ENCODE results near the gene PRKN. TPM values are rescaled to one million over a fixed set of nuclear protein-coding genes. Genes with fewer than 3 reads are reported as not detected.
"Not testable (repeated sequence)": the region's sequence is repeated elsewhere in the genome, so short reads cannot be mapped to it uniquely, and the experiment has no call there.

PRKN gene
- total and polyA plus RNA-seq, 2 donors, result 3.5 to 6.5 TPM

DNA sequence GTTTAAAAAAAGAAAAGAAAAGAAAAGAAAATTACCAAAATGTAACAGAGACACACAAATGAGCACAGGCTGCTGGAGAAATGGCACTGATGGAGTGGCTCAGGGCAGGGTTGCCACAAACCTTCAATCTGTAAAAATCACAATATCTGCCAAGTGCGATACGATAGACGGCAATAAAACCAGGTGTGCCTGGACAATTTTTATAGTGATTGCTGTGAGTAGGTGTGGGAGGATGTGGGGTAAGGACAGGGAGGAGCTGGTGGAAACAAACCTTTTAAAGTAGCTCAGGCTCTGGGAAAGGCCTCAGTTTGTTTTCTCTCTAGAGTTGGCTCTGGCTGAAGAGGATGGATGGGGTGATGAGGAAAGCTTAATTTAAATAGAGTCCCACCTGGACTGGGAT is 861.0 kb downstream of the PRKN start:
- Histone ChIP-seq H3K36me3 (ENCODE audit: insufficient read depth) (no peaks in the 10 kb centered on the region), H3K4me3 (ENCODE audit: low read depth, low read length) (no peak overlapping the region), H3K27ac (ENCODE audit: low read depth) (no peak overlapping the region), H3K4me1 (ENCODE audit: insufficient read depth) (no peaks in the 10 kb centered on the region)
- no peak for DNase-seq (ENCODE audit: extremely low spot score)
- 81% methylated on average over 3 of the region's 3 CpGs for WGBS

DNA sequence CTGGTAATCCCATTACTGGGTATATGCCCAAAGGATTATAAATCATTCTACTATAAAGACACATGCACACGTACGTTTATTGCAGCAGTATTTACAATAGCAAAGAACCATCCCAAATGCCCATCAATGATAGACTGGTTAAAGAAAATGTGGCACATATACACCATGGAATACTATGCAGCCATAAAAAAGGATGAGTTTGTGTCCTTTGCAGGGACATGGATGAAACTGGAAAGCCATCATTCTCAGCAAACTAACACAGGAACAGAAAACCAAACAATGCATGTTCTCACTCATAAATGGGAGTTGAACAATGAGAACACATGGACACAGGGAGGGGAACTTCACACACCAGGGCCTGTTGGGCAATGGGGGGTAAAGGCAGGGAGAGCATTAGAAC is 866.5 kb downstream of the PRKN start:
- H3K36me3 ChIP-seq (ENCODE audit: insufficient read depth); DNase-seq (ENCODE audit: extremely low spot score); H3K4me1 ChIP-seq (ENCODE audit: insufficient read depth); H3K27ac ChIP-seq (ENCODE audit: low read depth); H3K4me3 ChIP-seq (ENCODE audit: low read depth, low read length): not testable (repeated sequence)
- 88% methylated on average over 2 of the region's 2 CpGs for WGBS

DNA sequence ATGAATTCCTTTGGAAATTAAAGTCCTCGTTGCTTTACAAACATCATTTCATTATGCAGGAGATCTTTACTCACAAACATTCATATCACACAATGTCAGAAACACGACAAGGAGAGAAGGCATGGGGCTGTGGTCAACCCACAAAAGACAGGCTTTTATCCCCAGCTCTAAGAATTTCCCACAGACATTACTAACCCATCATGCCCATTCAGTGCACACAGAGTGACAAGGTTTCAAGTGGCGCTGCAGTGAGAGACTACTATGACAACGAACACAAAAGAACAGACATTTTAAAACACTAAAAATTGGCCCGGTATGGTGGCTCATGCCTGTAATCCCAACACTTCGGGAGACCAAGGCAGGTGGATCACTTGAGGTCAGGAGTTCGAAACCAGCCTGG is 873.9 kb downstream of the PRKN start:
- Histone ChIP-seq H3K36me3 (ENCODE audit: insufficient read depth) (no peaks in the 10 kb centered on the region), H3K4me3 (ENCODE audit: low read depth, low read length) (no peak overlapping the region), H3K4me1 (ENCODE audit: insufficient read depth) (no peaks in the 10 kb centered on the region), H3K27ac (ENCODE audit: low read depth) (no peak overlapping the region)
- WGBS, result 83% methylated on average over 7 of the region's 7 CpGs
- DNase-seq (ENCODE audit: extremely low spot score), result no peak

DNA sequence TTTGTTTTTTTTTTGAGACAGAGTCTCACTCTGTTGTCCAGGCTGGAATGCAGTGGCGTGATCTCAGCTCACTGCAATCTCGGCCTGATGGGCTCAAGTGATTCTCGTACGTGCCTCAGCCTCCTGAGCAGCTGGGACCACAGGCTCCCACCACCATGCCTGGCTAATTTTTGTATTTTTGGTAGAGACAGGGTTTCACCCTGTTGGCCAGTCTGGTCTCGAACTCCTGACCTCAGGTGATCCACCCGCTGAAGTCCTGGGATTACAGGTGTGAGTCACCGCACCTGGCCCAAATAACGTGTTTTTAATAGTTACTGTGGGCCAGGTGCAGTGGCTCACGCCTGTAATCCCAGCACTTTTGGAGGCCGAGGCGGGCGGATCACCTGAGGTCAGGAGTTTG is 876.1 kb downstream of the PRKN start:
- WGBS, result 96% methylated on average over 12 of the region's 12 CpGs
- DNase-seq (ENCODE audit: extremely low spot score); H3K4me3 ChIP-seq (ENCODE audit: low read depth, low read length); H3K27ac ChIP-seq (ENCODE audit: low read depth); H3K4me1 ChIP-seq (ENCODE audit: insufficient read depth); H3K36me3 ChIP-seq (ENCODE audit: insufficient read depth): not testable (repeated sequence)

DNA sequence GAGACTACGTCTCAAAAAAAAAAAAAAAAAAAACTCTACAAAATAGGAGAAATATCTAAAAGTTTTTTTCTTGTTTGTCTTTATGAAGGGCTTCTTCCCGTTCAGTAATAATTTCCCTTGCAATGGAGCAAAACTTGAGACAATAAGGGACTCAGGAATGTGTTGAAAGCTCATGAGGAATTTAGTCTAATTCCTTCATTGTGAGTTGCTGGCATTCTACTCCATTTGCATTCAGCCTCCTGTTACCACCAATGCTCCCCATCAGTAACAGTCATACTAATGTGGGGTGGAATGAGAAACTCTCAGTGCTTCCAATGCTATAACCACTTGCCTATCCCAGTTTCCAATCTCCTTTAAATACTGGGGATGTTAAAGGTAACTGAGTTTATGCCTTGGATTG is 877.0 kb downstream of the PRKN start:
- no peaks in the 10 kb centered on the region for H3K4me1 ChIP-seq (ENCODE audit: insufficient read depth)

DNA sequence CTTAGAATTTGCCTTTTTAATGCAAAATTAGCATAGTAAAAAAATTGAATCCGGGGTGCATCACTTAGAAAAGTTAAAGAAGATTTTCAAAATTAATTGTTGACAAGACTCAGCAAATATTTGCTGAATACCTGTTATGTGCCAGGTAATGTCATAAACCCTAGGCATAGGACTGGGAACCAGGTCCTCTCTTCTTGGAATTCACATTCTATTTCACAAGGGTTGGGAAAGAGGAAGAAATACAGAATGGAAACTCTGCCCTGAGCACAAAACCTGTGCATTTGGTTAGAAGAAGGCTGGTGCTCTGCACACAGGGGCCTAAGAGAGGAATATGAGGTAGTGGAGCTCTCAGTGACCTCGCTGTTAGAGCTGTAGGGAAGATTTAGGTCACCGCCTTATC is 879.9 kb downstream of the PRKN start:
- H3K36me3 ChIP-seq (ENCODE audit: insufficient read depth), result no peaks in the 10 kb centered on the region
- WGBS, result 92% methylated on average over 3 of the region's 3 CpGs
- H3K4me3 ChIP-seq (ENCODE audit: low read depth, low read length), result no peak overlapping the region
- no peak overlapping the region for H3K27ac ChIP-seq (ENCODE audit: low read depth)
- no peaks in the 10 kb centered on the region for H3K4me1 ChIP-seq (ENCODE audit: insufficient read depth)
- DNase-seq (ENCODE audit: extremely low spot score), result no peak

More for the DNA sequence above, 877.0 kb downstream of the PRKN start:
- no peak overlapping the region for H3K4me3 ChIP-seq (ENCODE audit: low read depth, low read length)
- H3K36me3 ChIP-seq (ENCODE audit: insufficient read depth), result no peaks in the 10 kb centered on the region
- no peak overlapping the region for H3K27ac ChIP-seq (ENCODE audit: low read depth)
- 95% methylated on average over 2 of the region's 2 CpGs for WGBS
- no peak for DNase-seq (ENCODE audit: extremely low spot score)

DNA sequence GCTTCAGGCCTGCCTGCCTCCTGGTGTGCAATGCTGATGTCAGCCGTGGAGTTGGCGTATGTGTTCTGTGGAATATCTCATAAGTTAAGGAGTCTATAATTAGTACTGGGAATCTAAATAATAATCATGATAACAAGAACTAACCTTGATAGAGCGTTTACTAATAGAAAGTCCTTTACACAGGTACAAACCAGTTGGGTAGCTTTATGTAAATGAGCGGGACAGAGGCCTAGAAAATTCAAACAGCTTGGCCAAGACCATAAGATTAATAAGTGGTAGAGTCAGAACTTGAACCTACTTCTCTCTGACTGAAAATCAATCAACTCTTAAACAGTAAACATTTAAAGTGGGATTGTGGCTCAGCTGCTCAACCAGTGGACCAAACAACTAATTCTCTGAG is 882.8 kb downstream of the PRKN start:
- WGBS, result 81% methylated on average over 4 of the region's 4 CpGs
- no peaks in the 10 kb centered on the region for H3K4me1 ChIP-seq (ENCODE audit: insufficient read depth)
- H3K36me3 ChIP-seq (ENCODE audit: insufficient read depth), result no peaks in the 10 kb centered on the region
- no peak overlapping the region for H3K4me3 ChIP-seq (ENCODE audit: low read depth, low read length)
- H3K27ac ChIP-seq (ENCODE audit: low read depth), result no peak overlapping the region
- no peak for DNase-seq (ENCODE audit: extremely low spot score)

DNA sequence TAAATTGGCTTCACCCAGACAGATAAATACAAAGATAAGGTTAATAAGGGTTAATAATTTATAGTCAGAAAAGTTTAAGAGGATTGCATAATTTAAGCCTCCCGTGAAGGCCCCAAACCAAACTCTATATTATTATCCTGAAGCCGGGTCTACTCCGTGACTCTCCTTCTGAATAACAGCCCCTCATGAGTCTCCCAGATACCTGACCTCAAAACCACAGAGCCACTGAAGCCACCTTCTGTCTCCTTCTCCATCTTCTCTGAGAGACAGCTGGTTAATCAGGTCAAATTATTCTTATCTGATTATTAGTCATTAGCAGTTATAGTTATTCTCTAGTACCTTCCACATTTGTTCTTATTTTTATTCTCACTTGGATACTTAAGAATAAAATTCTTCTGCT is 884.5 kb downstream of the PRKN start:
- 82% methylated on average over 3 of the region's 3 CpGs for WGBS
- no peaks in the 10 kb centered on the region for H3K4me1 ChIP-seq (ENCODE audit: insufficient read depth)
- no peak overlapping the region for H3K27ac ChIP-seq (ENCODE audit: low read depth)
- H3K36me3 ChIP-seq (ENCODE audit: insufficient read depth), result no peaks in the 10 kb centered on the region
- DNase-seq (ENCODE audit: extremely low spot score), result no peak
- H3K4me3 ChIP-seq (ENCODE audit: low read depth, low read length), result no peak overlapping the region

DNA sequence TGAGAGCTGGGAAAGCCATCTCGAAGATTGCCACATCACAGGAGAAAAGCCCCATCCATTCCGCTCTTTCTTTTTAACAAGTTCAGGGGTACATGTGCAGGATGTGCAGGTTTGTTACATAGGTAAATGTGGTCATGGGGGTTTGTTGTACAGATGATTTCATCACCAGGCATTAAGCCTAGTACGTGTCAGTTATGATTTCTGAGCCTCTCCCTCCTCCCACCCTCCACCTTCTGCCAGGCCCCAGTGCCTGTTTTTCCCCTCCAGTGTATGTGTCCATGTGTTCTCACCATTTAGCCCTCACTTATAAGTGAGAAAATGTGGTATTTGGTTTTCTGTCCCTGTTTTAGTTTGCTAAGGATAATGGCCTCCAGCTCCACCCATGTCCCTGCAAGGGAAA is 887.2 kb downstream of the PRKN start:
- no peaks in the 10 kb centered on the region for H3K36me3 ChIP-seq (ENCODE audit: insufficient read depth)
- DNase-seq (ENCODE audit: extremely low spot score), result no peak
- H3K4me3 ChIP-seq (ENCODE audit: low read depth, low read length), result no peak overlapping the region
- WGBS, result 94% methylated on average over 3 of the region's 3 CpGs
- H3K27ac ChIP-seq (ENCODE audit: low read depth), result no peak overlapping the region
- no peaks in the 10 kb centered on the region for H3K4me1 ChIP-seq (ENCODE audit: insufficient read depth)

DNA sequence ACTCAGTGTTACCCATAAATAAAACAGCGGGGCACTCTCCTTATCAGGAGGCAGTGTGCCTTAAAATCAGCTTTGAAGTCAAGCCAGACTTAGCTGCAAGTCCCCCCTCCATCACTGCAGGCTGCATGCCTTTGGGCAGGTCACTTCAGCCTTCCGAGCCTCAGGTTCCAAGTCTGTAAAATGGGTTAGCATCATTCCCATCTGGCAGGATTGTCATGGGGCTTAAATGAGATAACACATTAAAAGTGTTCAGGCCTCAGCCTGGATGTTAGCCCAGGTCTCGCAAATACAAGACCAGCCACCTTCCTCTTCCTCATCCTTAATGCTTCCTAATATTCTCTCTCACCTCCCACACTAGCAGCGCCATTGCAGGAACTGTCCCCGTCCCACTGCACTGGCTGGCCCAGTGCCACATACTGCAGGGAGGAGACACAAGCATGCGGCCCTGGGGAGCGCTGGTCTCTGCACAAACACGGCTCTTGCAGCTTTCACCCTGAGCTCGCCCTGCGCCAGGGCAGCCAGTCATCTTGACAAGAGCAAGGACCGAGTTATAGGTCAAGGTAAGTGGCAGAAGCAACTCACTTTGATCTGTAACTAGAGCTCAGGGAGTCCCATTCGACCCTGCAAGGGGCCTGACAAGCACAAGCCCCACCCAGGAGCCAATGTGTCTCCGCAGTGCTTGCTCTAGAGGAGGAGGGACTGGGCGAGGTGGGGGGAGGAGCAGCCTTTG is 889.1 kb downstream of the PRKN start:
- Histone ChIP-seq H3K4me1 (ENCODE audit: insufficient read depth) (no peaks in the 10 kb centered on the region), H3K4me3 (ENCODE audit: low read depth, low read length) (no peak overlapping the region), H3K36me3 (ENCODE audit: insufficient read depth) (no peaks in the 10 kb centered on the region), H3K27ac (ENCODE audit: low read depth) (no peak overlapping the region)
- DNase-seq (ENCODE audit: extremely low spot score), result no peak
- 69% methylated on average over 14 of the region's 14 CpGs for WGBS

DNA sequence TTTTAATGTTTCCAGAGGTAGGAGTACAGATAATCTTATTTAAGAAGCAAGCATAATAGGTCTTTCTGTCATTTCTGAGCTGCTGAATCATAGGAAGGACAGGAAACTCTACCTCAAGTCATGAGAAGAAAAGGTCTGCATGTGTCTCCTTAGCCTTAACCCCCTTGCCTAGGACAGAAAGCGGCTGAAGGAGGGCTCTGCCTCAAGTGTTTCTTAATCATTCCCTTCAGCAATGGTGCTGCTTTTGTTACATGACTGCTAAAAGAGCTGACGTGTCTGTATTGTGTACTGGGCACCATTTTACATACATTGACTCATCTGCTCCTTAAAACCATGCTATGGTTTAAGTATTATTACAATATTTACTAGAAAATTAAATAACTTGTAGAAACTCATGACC is 889.7 kb downstream of the PRKN start:
- no peaks in the 10 kb centered on the region for H3K4me1 ChIP-seq (ENCODE audit: insufficient read depth)
- DNase-seq (ENCODE audit: extremely low spot score), result no peak
- H3K4me3 ChIP-seq (ENCODE audit: low read depth, low read length), result no peak overlapping the region
- WGBS, result 84% methylated on average over 2 of the region's 2 CpGs
- no peak overlapping the region for H3K27ac ChIP-seq (ENCODE audit: low read depth)
- H3K36me3 ChIP-seq (ENCODE audit: insufficient read depth), result no peaks in the 10 kb centered on the region

DNA sequence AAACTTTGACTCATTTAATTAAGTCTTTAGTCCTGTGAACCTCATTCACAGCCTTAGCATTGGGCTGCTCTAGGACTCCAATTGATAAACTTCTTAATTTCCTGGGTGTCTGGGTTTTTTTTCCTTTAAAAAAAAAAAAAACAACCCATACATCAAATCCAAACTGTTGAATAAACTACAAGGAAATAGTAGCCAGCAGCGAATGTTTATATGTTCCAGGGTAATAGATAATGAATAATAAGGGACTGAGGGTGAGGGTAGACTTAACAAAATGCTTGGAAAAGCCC is 890.2 kb downstream of the PRKN start:
- Histone ChIP-seq H3K36me3 (ENCODE audit: insufficient read depth) (no peaks in the 10 kb centered on the region), H3K4me1 (ENCODE audit: insufficient read depth) (no peaks in the 10 kb centered on the region), H3K27ac (ENCODE audit: low read depth) (no peak overlapping the region), H3K4me3 (ENCODE audit: low read depth, low read length) (no peak overlapping the region)
- WGBS, result 39% methylated on average over 1 of the region's 1 CpG
- DNase-seq (ENCODE audit: extremely low spot score), result no peak

DNA sequence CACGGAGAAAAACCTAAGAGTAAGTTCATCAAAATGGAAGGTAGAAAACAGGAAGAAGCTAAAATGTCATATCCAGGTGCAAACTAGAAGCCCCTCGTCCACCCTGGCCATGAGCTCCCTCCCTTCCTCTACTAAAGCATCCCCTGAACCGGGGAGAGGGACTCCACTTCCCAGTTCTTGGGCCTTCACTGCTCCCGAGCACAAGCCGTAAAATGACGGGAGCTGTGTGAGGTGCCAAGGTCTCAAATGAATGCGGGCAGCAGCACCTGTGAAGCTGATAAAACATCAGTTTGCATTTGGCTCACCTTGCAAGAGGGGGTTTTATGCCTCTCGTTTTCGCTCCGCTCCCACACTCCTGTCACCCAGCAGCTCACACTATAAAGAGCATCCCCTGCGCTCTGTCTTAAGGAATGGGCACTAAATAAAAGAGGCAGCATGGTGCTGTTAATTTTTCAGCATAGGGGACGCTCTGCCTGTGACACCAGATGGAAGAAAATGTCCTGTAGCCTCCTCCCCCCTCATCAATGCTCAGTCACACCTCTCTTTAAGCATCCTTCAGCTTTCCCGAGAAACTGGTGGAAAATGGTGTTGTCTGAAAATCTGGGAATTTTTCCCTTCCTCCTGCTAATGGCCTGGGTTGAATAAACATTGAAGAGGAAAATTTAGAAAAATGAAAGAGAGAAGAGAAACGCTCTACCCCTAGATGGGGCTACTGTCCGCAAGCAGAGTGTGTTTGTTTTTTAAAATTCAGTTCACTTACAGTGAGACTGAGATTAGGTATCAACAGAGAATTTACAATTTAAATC is 890.7 kb downstream of the PRKN start:
- DNase-seq (ENCODE audit: extremely low spot score), result no peak
- no peak overlapping the region for H3K4me3 ChIP-seq (ENCODE audit: low read depth, low read length)
- H3K27ac ChIP-seq (ENCODE audit: low read depth), result no peak overlapping the region
- H3K4me1 ChIP-seq (ENCODE audit: insufficient read depth), result no peaks in the 10 kb centered on the region
- WGBS, result 84% methylated on average over 15 of the region's 15 CpGs
- H3K36me3 ChIP-seq (ENCODE audit: insufficient read depth), result no peaks in the 10 kb centered on the region

DNA sequence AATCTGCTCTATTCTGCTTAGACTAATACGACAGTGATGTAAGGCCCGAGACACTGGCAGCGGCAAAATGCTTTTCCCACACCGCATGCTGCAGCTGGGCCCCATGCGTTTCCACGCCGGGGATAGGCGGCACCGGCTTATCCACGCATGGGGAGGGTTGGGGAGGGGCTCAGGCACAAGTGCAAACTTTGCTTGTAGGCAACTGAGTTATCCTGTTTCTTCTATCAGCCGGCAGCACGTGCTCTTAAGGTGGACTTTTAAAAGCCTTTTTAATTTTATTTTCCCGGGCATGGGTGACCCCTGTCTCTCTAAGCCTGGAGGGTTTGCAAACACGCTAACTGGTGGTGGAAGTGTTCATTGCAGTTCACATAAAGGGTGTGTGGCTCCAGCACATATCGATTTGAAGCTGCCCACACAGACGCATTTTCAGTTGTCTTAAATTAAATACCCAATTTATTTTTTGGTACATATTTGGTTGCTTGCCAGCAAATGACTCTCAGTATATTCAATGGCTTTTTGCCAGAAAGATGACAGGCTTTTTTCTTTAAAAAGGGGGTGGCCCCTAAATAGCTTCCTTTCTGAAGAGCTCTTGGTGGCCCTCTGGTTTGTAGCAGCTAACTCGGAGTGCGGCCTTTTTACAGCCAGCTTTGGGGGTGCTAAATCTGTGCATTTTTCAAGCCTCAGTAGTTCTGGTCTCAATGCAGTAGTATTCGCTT is 891.9 kb downstream of the PRKN start:
- 44% methylated on average over 19 of the region's 19 CpGs for WGBS
- no peaks in the 10 kb centered on the region for H3K4me1 ChIP-seq (ENCODE audit: insufficient read depth)
- H3K27ac ChIP-seq (ENCODE audit: low read depth), result no peak overlapping the region
- H3K36me3 ChIP-seq (ENCODE audit: insufficient read depth), result no peaks in the 10 kb centered on the region
- no peak for DNase-seq (ENCODE audit: extremely low spot score)
- no peak overlapping the region for H3K4me3 ChIP-seq (ENCODE audit: low read depth, low read length)
